GM12891 (cell line): Measurements from ENCODE around the gene EIF3C.
"Not testable (repeated sequence)": the region's sequence is repeated elsewhere in the genome, so short reads cannot be mapped to it uniquely, and the experiment has no call there.

Experiments used
- PAX5 ChIP-seq: IDR thresholded peaks from 2 replicates; pipeline ENCODE4 v1.6.1; 2011; ENCODE audit warnings: low read length, moderate library complexity, mild to moderate bottlenecking; ENCODE audit not compliant: insufficient read depth, severe bottlenecking
- POLR2A ChIP-seq: IDR thresholded peaks from 2 replicates; pipeline ENCODE4 v1.6.1; 2011; ENCODE audit warnings: low read depth, low read length, control low read depth
- POLR2AphosphoS5 ChIP-seq: IDR thresholded peaks from 2 replicates; pipeline ENCODE4 v1.6.1; 2011; ENCODE audit warnings: low read depth, low read length, control low read depth
- POU2F2 ChIP-seq: IDR thresholded peaks from 2 replicates; pipeline ENCODE4 v1.6.1; 2011; ENCODE audit warnings: low read depth, mild to moderate bottlenecking, control low read depth, low read length, moderate library complexity

DNA sequence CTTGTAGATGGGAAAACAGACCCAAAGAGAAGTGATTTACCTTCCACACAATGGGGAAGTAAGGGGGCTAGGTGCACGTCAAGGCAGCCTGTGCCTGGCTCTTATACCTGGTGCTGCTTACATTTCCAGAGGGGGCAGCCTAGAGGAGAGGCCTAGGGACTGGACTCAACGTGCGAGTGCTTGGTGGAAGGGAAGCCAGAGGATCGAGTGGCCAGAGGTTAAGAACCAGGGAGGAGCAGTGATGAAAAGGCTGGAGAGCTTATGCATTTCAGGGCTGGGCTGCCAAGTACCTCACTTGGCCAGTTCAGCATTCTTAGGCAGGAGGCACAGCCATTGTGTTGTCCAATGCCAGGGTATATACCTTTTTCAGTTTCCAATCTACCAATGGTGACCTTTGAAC, 43.1 kb upstream of the EIF3C start:
- not testable (repeated sequence) for TF ChIP-seq POLR2AphosphoS5, POLR2A, PAX5, POU2F2
